ENCODE data around the gene SDHAF2. TPM values are rescaled to one million over a fixed set of nuclear protein-coding genes. Genes with fewer than 3 reads are reported as not detected.
A peak's percentile ranks its signal among the peaks of the same experiment; 100 is the strongest.

SDHAF2 gene
- total and polyA plus RNA-seq, 9 of the 15 experiments (the other 6 are each of a cell fraction or from before 2014, with no cell fraction given), result 21.2 to 144 (median 40.4) TPM

- TF ChIP-seq ZNF407 (IDR thresholded peaks at IDR 0.05; ENCODE audit: low read depth) (no peak), ZNF121 (CRISPR knock-in tag; conservative IDR thresholded peaks at IDR 0.05) (no peak), ID3 (CRISPR knock-in tag; IDR thresholded peaks at IDR 0.05) (no peak), ID3 (tag; IDR thresholded peaks at IDR 0.05) (peak; percentile 88), HMG20A (CRISPR knock-in tag; conservative IDR thresholded peaks at IDR 0.05) (no peak), CLOCK (CRISPR knock-in tag; IDR thresholded peaks at IDR 0.05; ENCODE audit: borderline replicate concordance) (no peak), NFYB (IDR thresholded peaks at IDR 0.05; ENCODE audit: extremely low read depth, insufficient read length) (no peak), U2AF1 (optimal IDR thresholded peaks at IDR 0.05; ENCODE audit: low read depth, low read length) (peak; percentile 67), BACH1 (tag; IDR thresholded peaks at IDR 0.05) (no peak), POLR3A (IDR thresholded peaks at IDR 0.05; ENCODE audit: borderline replicate concordance, extremely low read depth, insufficient read depth, insufficient read length) (no peak), ADNP (tag; IDR thresholded peaks at IDR 0.05) (no peak), CREB5 (CRISPR knock-in tag; IDR thresholded peaks at IDR 0.05) (no peak), BHLHE40 (IDR thresholded peaks at IDR 0.05; ENCODE audit: low read length) (no peak)
These were observed at the start of gene SDHAF2, which contains the start of gene CPSF7 (continued) for GRCh38 chr11:61429691-61430582.
